HEK293 (cell line): ENCODE results near the gene ACER3.
A peak's percentile ranks its signal among the peaks of the same experiment; 100 is the strongest.

Experiments used
- CTCF ChIA-PET: fragments of 350-600 bp; formaldehyde crosslinking; extraction: SDS; loops from one replicate; lab custom pipeline; 2021; ENCODE audit warnings: antibody characterized with exemption; lab: Yijun Ruan, JAX
- POLR2A ChIA-PET: fragments of 300-600 bp; formaldehyde crosslinking; extraction: SDS; loops from one replicate; lab custom pipeline; 2020; ENCODE audit warnings: antibody characterized with exemption, inconsistent platforms; lab: Yijun Ruan, JAX
- H3K27ac ChIP-seq: fragments of 200-500 bp; sonication (Bioruptor generic); 2 replicates; pipeline ENCODE4 v1.5.1; 2014; ENCODE audit warnings: low read depth, low read length, control low read depth, inconsistent platforms; ENCODE audit errors: extremely low read depth
- H3K36me3 ChIP-seq, 2 experiments: fragments of 200-500 bp in 1 of 2; sonication (Bioruptor generic) in 1 of 2; 1 replicate in 1 of 2; 2 replicates in 1 of 2; pipeline ENCODE4 v1.5.1; 2014 to 2017; ENCODE audit warnings: inconsistent platforms in 2 of 2, low read length in 2 of 2; ENCODE audit not compliant: control insufficient read depth in 2 of 2, insufficient read depth in 1 of 2
- H3K4me1 ChIP-seq: fragments of 200-500 bp; sonication (Bioruptor generic); 2 replicates; pipeline ENCODE4 v1.5.1; 2014; ENCODE audit warnings: mild to moderate bottlenecking, low read length, inconsistent platforms; ENCODE audit not compliant: control insufficient read depth, insufficient read depth
- H3K4me3 ChIP-seq: 2 replicates; pipeline ENCODE4 v1.5.1; 2011; ENCODE audit warnings: low read depth, mild to moderate bottlenecking, control low read depth, low read length, moderate library complexity
- H3K9me3 ChIP-seq: fragments of 200-500 bp; sonication (Bioruptor generic); 2 replicates; pipeline ENCODE4 v1.5.1; 2014; ENCODE audit warnings: low read depth, low read length, inconsistent platforms; ENCODE audit not compliant: control insufficient read depth, insufficient read depth
- KLF10 ChIP-seq: fragments of 450-650 bp; IDR thresholded peaks from 2 replicates; pipeline ENCODE4 v1.5.1; 2018; ENCODE audit warnings: missing biosample characterization, mild to moderate bottlenecking, missing genetic modification characterization
- PRDM4 ChIP-seq: fragments of 450-650 bp; formaldehyde crosslinking; IDR thresholded peaks from 2 replicates; pipeline ENCODE4 v1.5.1; 2017; ENCODE audit warnings: missing biosample characterization, missing genetic modification characterization
- RBAK ChIP-seq: fragments of 450-650 bp; formaldehyde crosslinking; IDR thresholded peaks from 2 replicates; pipeline ENCODE4 v1.5.1; 2016; ENCODE audit warnings: missing biosample characterization, missing genetic modification characterization
- SCRT2 ChIP-seq: fragments of 450-650 bp; formaldehyde crosslinking; IDR thresholded peaks from 2 replicates; pipeline ENCODE4 v1.5.1; 2016; ENCODE audit warnings: missing biosample characterization, missing genetic modification characterization
- SP7 ChIP-seq: fragments of 450-650 bp; formaldehyde crosslinking; IDR thresholded peaks from 2 replicates; pipeline ENCODE4 v1.5.1; 2016; ENCODE audit warnings: missing biosample characterization, missing genetic modification characterization
- TCF7L2 ChIP-seq: IDR thresholded peaks from 2 replicates; pipeline ENCODE4 v1.6.1; 2011; ENCODE audit warnings: low read depth, mild to moderate bottlenecking, inconsistent platforms, low read length, moderate library complexity, borderline replicate concordance
- ZBTB26 ChIP-seq: fragments of 450-650 bp; formaldehyde crosslinking; optimal IDR thresholded peaks from 2 replicates; pipeline ENCODE3; 2016; ENCODE audit warnings: missing biosample characterization, mild to moderate bottlenecking, missing genetic modification characterization
- ZNF114 ChIP-seq: fragments of 450-650 bp; formaldehyde crosslinking; IDR thresholded peaks from 2 replicates; pipeline ENCODE4 v1.5.0; 2017; ENCODE audit warnings: missing biosample characterization, missing genetic modification characterization
- ZNF133 ChIP-seq: fragments of 450-650 bp; formaldehyde crosslinking; IDR thresholded peaks from 2 replicates; pipeline ENCODE4 v1.5.1; 2016; ENCODE audit warnings: missing biosample characterization, missing genetic modification characterization
- ZNF146 ChIP-seq: fragments of 450-650 bp; formaldehyde crosslinking; IDR thresholded peaks from 2 replicates; pipeline ENCODE4 v1.5.1; 2016; ENCODE audit warnings: missing biosample characterization, missing genetic modification characterization
- ZNF16 ChIP-seq: fragments of 450-650 bp; formaldehyde crosslinking; IDR thresholded peaks from 2 replicates; pipeline ENCODE4 v1.5.1; 2016; ENCODE audit warnings: low read depth, missing biosample characterization, missing genetic modification characterization
- ZNF274 ChIP-seq, 2 experiments: fragments of 200-500 bp in 1 of 2; fragments of 450-650 bp in 1 of 2; sonication (Bioruptor generic) in 1 of 2; formaldehyde crosslinking in 1 of 2; IDR thresholded peaks; 2 replicates each; pipeline versions ENCODE4 v1.5.1 to v1.6.1; 2014 to 2016; ENCODE audit warnings: borderline replicate concordance in 1 of 2, inconsistent platforms in 1 of 2, low read length in 1 of 2, missing biosample characterization in 1 of 2, missing genetic modification characterization in 1 of 2
- ZNF302 ChIP-seq: fragments of 450-650 bp; formaldehyde crosslinking; IDR thresholded peaks from 2 replicates; pipeline ENCODE4 v1.5.1; 2016; ENCODE audit warnings: missing biosample characterization, missing genetic modification characterization, low read depth
- ZNF391 ChIP-seq: fragments of 450-650 bp; formaldehyde crosslinking; IDR thresholded peaks from 2 replicates; pipeline ENCODE4 v1.5.1; 2016; ENCODE audit warnings: low read depth, missing biosample characterization, missing genetic modification characterization, borderline replicate concordance
- ZNF623 ChIP-seq: fragments of 450-650 bp; formaldehyde crosslinking; IDR thresholded peaks from 2 replicates; pipeline ENCODE4 v1.5.1; 2016; ENCODE audit warnings: missing biosample characterization, missing genetic modification characterization
- ZNF626 ChIP-seq: fragments of 450-650 bp; sonication (Bioruptor Pico); formaldehyde crosslinking; IDR thresholded peaks from 2 replicates; pipeline ENCODE4 v1.5.1; 2018; ENCODE audit warnings: missing biosample characterization, missing genetic modification characterization, inconsistent platforms
- ZNF629 ChIP-seq: fragments of 450-650 bp; formaldehyde crosslinking; IDR thresholded peaks from 2 replicates; pipeline ENCODE4 v1.5.1; 2017; ENCODE audit warnings: missing biosample characterization, missing genetic modification characterization
- ZNF645 ChIP-seq: fragments of 450-650 bp; formaldehyde crosslinking; IDR thresholded peaks from 2 replicates; pipeline ENCODE4; 2016; ENCODE audit warnings: missing biosample characterization, missing genetic modification characterization
- ZNF664 ChIP-seq: fragments of 450-650 bp; formaldehyde crosslinking; IDR thresholded peaks from 2 replicates; pipeline ENCODE4 v1.5.1; 2016; ENCODE audit warnings: missing biosample characterization, missing genetic modification characterization
- ZNF692 ChIP-seq: fragments of 450-650 bp; formaldehyde crosslinking; IDR thresholded peaks from 2 replicates; pipeline ENCODE4 v1.5.1; 2016; ENCODE audit warnings: missing biosample characterization, missing genetic modification characterization
- ZNF76 ChIP-seq: fragments of 450-650 bp; formaldehyde crosslinking; IDR thresholded peaks from 2 replicates; pipeline ENCODE4; 2016; ENCODE audit warnings: low read depth, missing biosample characterization, missing genetic modification characterization, borderline replicate concordance
- ZNF830 ChIP-seq: fragments of 450-650 bp; IDR thresholded peaks from 2 replicates; pipeline ENCODE4 v1.5.0; 2018; ENCODE audit warnings: missing biosample characterization, missing genetic modification characterization, low read depth, mild to moderate bottlenecking, moderate library complexity
- ZNF843 ChIP-seq: fragments of 450-650 bp; formaldehyde crosslinking; IDR thresholded peaks from 2 replicates; pipeline ENCODE4 v1.5.1; 2016; ENCODE audit warnings: missing biosample characterization, missing genetic modification characterization
- ZSCAN5A ChIP-seq: fragments of 450-650 bp; formaldehyde crosslinking; IDR thresholded peaks from 2 replicates; pipeline ENCODE4 v1.5.1; 2016; ENCODE audit warnings: missing biosample characterization, missing genetic modification characterization

ACER3 gene

GRCh38 chr11:76835036-76835435 is 25.7 kb upstream of the ACER3 start (continued):
- no peak for TF ChIP-seq ZNF692 (tag by site-specific recombination)
- no peak for TF ChIP-seq ZSCAN5A (tag by site-specific recombination)
- TF ChIP-seq ZNF830 (tag by site-specific recombination): no peak
- no peak for TF ChIP-seq ZNF664

GRCh38 chr11:76835928-76836612 is 24.6 kb upstream of the ACER3 start:
- no peak overlapping the region for H3K27ac ChIP-seq
- CTCF ChIA-PET: interaction anchor here (0.7 to 2.1 kb wide), 3 partner anchors 29 to 114 kb away, joined by 4 to 6 read pairs (median 4); no protein-coding TSS in a partner anchor

GRCh38 chr11:76836613-76837291 is 24.0 kb upstream of the ACER3 start:
- no peaks in the 10 kb centered on the region for H3K36me3 ChIP-seq
- no peak overlapping the region for H3K4me3 ChIP-seq
- TF ChIP-seq ZNF626 (tag by site-specific recombination) (no peak), SP7 (tag by site-specific recombination) (no peak), ZNF843 (tag by site-specific recombination) (no peak), ZNF391 (no peak), ZNF133 (tag by site-specific recombination) (no peak), ZNF629 (no peak), ZBTB26 (tag by site-specific recombination) (no peak), RBAK (no peak), PRDM4 (tag by site-specific recombination) (no peak), ZNF645 (tag by site-specific recombination) (no peak), ZNF146 (no peak), KLF10 (tag by site-specific recombination) (no peak), ZNF302 (no peak), ZNF114 (no peak), ZNF76 (tag by site-specific recombination) (no peak), ZNF274 (IDR thresholded peaks at IDR 0.05; ENCODE audit: low read length) (no peak), ZNF274 (tag by site-specific recombination; IDR thresholded peaks at IDR 0.05; ENCODE audit: borderline replicate concordance) (no peak), SCRT2 (no peak), ZNF16 (no peak)
- H3K9me3 ChIP-seq: no peaks in the 10 kb centered on the region
- H3K27ac ChIP-seq: no peak overlapping the region
- POLR2A ChIA-PET: no interaction called here
- CTCF ChIA-PET: interaction anchor here (0.7 kb wide), 1 partner anchor 55 kb away, joined by 4 read pairs; no protein-coding TSS in a partner anchor
- H3K4me1 ChIP-seq: no peaks in the 10 kb centered on the region

More at GRCh38 chr11:76835928-76836612, 24.6 kb upstream of the ACER3 start:
- H3K4me1 ChIP-seq: no peaks in the 10 kb centered on the region
- H3K9me3 ChIP-seq: no peaks in the 10 kb centered on the region
- no peak overlapping the region for H3K4me3 ChIP-seq
- H3K36me3 ChIP-seq: no peaks in the 10 kb centered on the region
- POLR2A ChIA-PET: no interaction called here
- TF ChIP-seq TCF7L2 (no peak), ZNF664 (peak; percentile 49; the same call in 1 of the 2 replicates), ZNF623 (tag by site-specific recombination) (peak; percentile 84)
